Measurements from ENCODE around the gene CADM1. TPM values are rescaled to one million over a fixed set of nuclear protein-coding genes. Genes with fewer than 3 reads are reported as not detected.

Gene CADM1
- total and polyA plus RNA-seq, 2 donors from 2014 or later, result 24.0 to 33.5 TPM

- no peaks in the 10 kb centered on the region for H3K27me3 ChIP-seq (ENCODE audit: control insufficient read depth, insufficient read depth, low read length)
- FAIRE-seq, result no peak
- no peak overlapping the region for H3K4me3 ChIP-seq (ENCODE audit: low read length in 3 of 3)
- no peaks in the 10 kb centered on the region for H3K4me1 ChIP-seq (ENCODE audit: control insufficient read depth in 2 of 3, insufficient read depth in 2 of 3, low read depth in 1 of 3, low read length in 3 of 3)
- intact Hi-C loops (cut with DNase I), result no loop called here
- DNase-seq, result no peak
- no peak overlapping the region for H3K9ac ChIP-seq (ENCODE audit: low read length in 3 of 3)
- no peaks in the 10 kb centered on the region for H3K36me3 ChIP-seq (ENCODE audit: control insufficient read depth in 2 of 3, insufficient read depth in 3 of 3, low read length in 3 of 3)
- peaks cover 0 to 9% (median 0%) of the 10 kb centered on the region in 3 donors for H3K9me3 ChIP-seq (ENCODE audit: control insufficient read depth in 2 of 3, insufficient read depth in 1 of 3, low read length in 3 of 3)
- TF ChIP-seq CTCF (IDR thresholded peaks at IDR 0.05; ENCODE audit: borderline replicate concordance, extremely low read depth, insufficient read depth), result no peak
- H3K27ac ChIP-seq (ENCODE audit: low read depth in 2 of 2, low read length in 2 of 2), result no peak overlapping the region
These were observed 53.7 kb downstream of the CADM1 start for GRCh38 chr11:115450519-115450918.

GRCh38 chr11:115447273-115447864 is 56.8 kb downstream of the CADM1 start:
- DNase-seq, result no peak
- intact Hi-C loops (cut with DNase I), result no loop called here
- Histone ChIP-seq H3K27me3 (ENCODE audit: control insufficient read depth, insufficient read depth, low read length) (no peaks in the 10 kb centered on the region), H3K27ac (ENCODE audit: low read depth in 2 of 2, low read length in 2 of 2) (no peak overlapping the region), H3K9me3 (ENCODE audit: control insufficient read depth in 2 of 3, insufficient read depth in 1 of 3, low read length in 3 of 3) (peaks cover 0 to 9% (median 0%) of the 10 kb centered on the region in 3 donors), H3K4me1 (ENCODE audit: control insufficient read depth in 2 of 3, insufficient read depth in 2 of 3, low read depth in 1 of 3, low read length in 3 of 3) (no peaks in the 10 kb centered on the region), H3K36me3 (ENCODE audit: control insufficient read depth in 2 of 3, insufficient read depth in 3 of 3, low read length in 3 of 3) (no peaks in the 10 kb centered on the region), H3K9ac (ENCODE audit: low read length in 3 of 3) (no peak overlapping the region), H3K4me3 (ENCODE audit: low read length in 3 of 3) (no peak overlapping the region)
- TF ChIP-seq CTCF (IDR thresholded peaks at IDR 0.05; ENCODE audit: borderline replicate concordance, extremely low read depth, insufficient read depth), result no peak
- FAIRE-seq, result no peak

- H3K9ac ChIP-seq (ENCODE audit: low read length in 3 of 3), result no peak overlapping the region
- intact Hi-C loops (cut with DNase I), result no loop called here
- TF ChIP-seq CTCF (IDR thresholded peaks at IDR 0.05; ENCODE audit: borderline replicate concordance, extremely low read depth, insufficient read depth), result no peak
These were observed 58.0 kb downstream of the CADM1 start for GRCh38 chr11:115446214-115446613.

GRCh38 chr11:115444542-115444941 is 59.7 kb downstream of the CADM1 start:
- no peak overlapping the region for H3K4me3 ChIP-seq (ENCODE audit: low read length in 3 of 3)
- H3K9me3 ChIP-seq (ENCODE audit: control insufficient read depth in 2 of 3, insufficient read depth in 1 of 3, low read length in 3 of 3), result peaks cover 0 to 9% (median 0%) of the 10 kb centered on the region in 3 donors
- FAIRE-seq, result no peak
- intact Hi-C loops (cut with DNase I), result no loop called here
- no peak overlapping the region for H3K27ac ChIP-seq (ENCODE audit: low read depth in 2 of 2, low read length in 2 of 2)
- H3K4me1 ChIP-seq (ENCODE audit: control insufficient read depth in 2 of 3, insufficient read depth in 2 of 3, low read depth in 1 of 3, low read length in 3 of 3), result no peaks in the 10 kb centered on the region
- no peak for DNase-seq
- H3K27me3 ChIP-seq (ENCODE audit: control insufficient read depth, insufficient read depth, low read length), result no peaks in the 10 kb centered on the region
- TF ChIP-seq CTCF (IDR thresholded peaks at IDR 0.05; ENCODE audit: borderline replicate concordance, extremely low read depth, insufficient read depth), result no peak
- H3K9ac ChIP-seq (ENCODE audit: low read length in 3 of 3), result no peak overlapping the region
- no peaks in the 10 kb centered on the region for H3K36me3 ChIP-seq (ENCODE audit: control insufficient read depth in 2 of 3, insufficient read depth in 3 of 3, low read length in 3 of 3)

More at GRCh38 chr11:115446214-115446613, 58.0 kb downstream of the CADM1 start:
- Histone ChIP-seq H3K36me3 (ENCODE audit: control insufficient read depth in 2 of 3, insufficient read depth in 3 of 3, low read length in 3 of 3) (no peaks in the 10 kb centered on the region), H3K27me3 (ENCODE audit: control insufficient read depth, insufficient read depth, low read length) (no peaks in the 10 kb centered on the region), H3K9me3 (ENCODE audit: control insufficient read depth in 2 of 3, insufficient read depth in 1 of 3, low read length in 3 of 3) (peaks cover 0 to 9% (median 0%) of the 10 kb centered on the region in 3 donors), H3K4me1 (ENCODE audit: control insufficient read depth in 2 of 3, insufficient read depth in 2 of 3, low read depth in 1 of 3, low read length in 3 of 3) (no peaks in the 10 kb centered on the region), H3K27ac (ENCODE audit: low read depth in 2 of 2, low read length in 2 of 2) (no peak overlapping the region), H3K4me3 (ENCODE audit: low read length in 3 of 3) (no peak overlapping the region)
- no peak for DNase-seq
- no peak for FAIRE-seq
